Stimulated activated CD8-positive, alpha-beta memory T cell treated with anti-CD3 and anti-CD28 coated beads, Interleukin-12 subunit alpha, Interleukin-12 subunit beta, amount 100 ng/mL, for 24 hours (primary cell): ENCODE measurements around the gene NFIA.
"Not testable (repeated sequence)": the region's sequence is repeated elsewhere in the genome, so short reads cannot be mapped to it uniquely, and the experiment has no call there.

Experiments used
- DNase-seq: peaks from one replicate; pipeline ENCODE4 v3.0.0-alpha.2; 2020; ENCODE audit errors: extremely low read depth

NFIA gene

DNA sequence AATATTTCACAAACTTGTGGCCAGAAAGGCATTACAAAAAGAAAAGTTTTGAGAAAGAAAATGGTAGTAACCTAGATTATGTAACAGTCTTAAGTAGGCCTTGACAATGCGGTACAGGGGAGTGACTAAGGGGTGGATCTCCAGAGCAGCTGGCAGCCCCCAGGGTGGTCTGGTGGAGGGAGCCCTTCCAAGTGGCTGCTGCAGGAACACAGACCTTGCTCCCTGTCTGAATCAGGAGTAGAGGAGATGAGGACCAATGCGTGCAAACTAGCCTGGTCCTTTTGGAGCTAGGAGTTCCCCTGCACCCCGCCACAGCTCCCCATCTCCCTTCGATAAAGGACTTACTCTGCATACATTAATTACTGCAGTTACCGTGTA lies 189.0 kb downstream of the NFIA start:
- no peak for DNase-seq

DNA sequence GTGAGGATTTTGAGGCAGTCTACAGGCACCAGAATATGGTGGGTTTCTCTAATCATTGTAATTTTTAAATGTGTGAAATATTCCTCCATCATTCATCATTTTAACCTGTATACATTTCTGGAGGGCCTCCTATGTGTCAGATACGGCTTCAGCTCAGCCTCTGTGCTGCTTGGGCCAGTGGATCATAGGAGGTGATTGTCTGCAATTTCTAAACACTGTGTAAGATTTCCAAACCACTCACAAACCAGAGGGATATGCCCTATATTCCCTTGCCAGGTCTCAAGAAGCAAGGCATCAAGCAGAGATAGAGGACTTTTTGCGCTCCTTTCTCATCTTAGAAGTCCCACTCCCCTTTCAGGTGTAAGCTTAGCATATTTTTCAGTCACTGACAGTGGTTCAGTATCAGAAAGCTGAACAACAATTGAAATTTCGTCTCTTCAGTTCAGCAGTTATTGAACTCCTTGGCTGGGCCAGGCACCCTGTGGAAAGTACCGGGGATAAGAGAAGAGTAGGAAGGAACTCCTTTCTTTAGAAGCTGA lies 190.9 kb downstream of the NFIA start:
- no peak for DNase-seq

DNA sequence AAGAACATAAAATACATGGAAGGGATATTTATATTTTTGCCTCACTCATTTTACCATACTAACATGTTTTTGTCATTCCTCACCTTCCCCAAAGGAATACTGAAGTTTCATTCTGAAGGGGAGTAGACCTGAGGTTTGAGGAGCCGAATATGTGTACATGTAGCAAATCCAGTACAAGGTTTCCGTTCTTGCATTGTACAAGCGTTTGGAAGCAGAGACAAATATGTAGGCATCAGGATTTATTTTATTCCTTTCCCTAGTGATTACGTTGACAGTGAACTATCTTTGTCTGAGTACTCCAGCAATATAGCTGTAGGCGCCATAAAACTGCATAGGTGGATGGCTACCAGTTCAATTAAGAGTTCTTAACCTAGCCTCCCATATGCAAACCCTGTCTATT lies 191.5 kb downstream of the NFIA start:
- no peak for DNase-seq

- DNase-seq, result no peak
Observed at GRCh38 chr1:61274939-61275338, 192.6 kb downstream of the NFIA start.

DNA sequence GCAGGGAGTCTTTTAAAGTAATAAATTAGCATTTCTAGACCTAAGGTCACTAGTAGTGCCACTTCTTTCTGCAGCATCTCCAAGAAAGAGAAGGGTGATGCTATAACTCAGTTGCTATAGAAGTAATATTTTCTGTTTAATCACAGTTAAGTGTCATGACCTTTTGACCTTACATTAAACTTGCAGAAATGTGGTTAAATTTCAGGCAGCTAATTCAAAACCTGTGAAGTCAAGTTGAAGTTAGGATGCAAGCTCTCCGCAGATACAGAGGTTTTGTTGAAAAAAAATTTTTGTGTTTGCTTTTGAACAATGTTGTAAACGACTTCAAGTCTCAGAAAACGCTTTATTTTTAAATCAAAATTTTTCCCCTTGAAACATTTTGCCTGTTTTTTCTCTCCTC lies 193.9 kb downstream of the NFIA start:
- no peak for DNase-seq

DNA sequence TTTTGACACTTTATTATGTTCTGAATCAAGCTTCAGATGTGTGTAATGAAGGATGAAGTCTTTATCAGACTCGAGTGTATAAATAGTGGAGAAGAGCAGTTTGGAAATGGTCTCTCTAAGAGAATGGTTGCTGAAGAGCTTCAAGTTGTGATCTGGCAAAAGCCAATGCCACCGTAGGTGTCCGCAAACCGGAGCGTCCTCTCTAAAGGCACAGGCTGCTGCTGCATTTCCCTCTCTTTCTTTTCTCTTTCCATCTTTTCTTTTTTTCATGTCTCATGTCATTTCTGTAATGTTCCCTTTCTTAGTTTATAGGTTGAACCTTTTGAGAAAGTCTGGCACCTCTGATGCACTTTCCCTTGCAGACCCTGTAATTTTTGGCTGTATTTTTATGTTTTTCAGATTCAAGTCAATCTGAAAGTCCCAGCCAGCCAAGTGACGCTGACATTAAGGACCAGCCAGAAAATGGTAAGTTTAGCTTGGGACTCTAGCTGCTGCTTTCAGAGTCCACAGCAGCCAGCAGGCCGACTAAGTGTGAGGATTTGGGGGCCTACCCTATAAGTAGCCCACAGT lies 194.8 kb downstream of the NFIA start:
- no peak for DNase-seq

DNA sequence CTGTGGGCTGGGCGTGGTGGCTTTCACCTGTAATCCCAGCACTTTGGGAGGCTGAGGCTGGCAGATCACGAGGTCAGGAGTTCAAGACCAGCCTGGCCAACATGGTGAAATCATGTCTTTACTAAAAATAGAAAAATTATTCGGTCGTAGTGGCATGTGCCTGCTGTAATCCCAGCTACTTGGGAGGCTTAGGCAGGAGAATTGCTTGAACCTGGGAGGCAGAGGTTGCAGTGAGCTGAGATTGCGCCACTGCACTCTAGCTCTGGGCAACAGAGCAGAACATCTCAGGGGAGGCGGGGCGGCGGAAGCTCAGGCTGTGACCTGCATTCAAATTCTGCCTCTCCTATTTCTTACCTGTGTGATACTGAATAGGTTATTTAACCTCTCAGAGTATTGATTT lies 196.1 kb downstream of the NFIA start:
- DNase-seq, result not testable (repeated sequence)

- no peak for DNase-seq
Observed at GRCh38 chr1:61278966-61279365, 196.6 kb downstream of the NFIA start.

DNA sequence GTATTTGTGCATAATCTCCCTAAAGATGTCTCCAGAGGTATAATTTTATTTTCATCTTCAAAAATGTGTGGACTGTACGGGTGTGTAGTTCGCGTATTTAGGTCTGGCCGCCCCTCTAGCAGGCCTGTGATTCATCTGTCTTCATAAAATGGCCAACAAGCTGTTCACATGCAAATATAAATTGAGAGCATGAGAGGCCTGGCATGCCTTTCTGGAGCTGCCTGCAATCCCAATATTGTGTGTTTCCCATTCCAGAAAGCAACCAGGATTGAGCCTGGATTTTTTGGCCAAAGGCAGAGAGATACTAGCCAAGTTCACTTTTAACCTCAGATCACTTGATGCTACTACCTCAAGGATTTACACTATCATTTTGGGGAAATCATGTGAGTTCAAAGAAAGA lies 197.2 kb downstream of the NFIA start:
- no peak for DNase-seq

DNA sequence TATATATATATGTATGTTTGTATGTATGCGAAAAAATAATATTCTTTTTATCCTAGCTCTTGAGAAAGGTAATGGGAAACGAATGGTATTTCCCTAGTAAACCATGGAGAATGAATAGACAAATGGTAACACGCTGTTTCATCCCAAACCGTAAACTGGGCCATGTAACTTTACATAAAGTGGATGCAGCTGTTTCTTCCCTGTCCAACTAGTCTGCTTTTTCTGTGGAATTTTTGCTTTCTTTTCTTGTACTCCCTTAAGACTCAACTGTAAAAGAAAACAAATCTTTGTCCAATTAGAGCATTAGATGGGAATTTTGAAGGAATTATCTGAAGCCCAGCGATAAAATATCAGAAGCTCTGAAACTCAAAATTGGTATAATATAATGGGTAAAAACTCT lies 198.1 kb downstream of the NFIA start:
- DNase-seq, result no peak

GRCh38 chr1:61282387-61282786 lies 200.0 kb downstream of the NFIA start:
- no peak for DNase-seq

GRCh38 chr1:61284248-61284854 lies 202.0 kb downstream of the NFIA start:
- no peak for DNase-seq

DNA sequence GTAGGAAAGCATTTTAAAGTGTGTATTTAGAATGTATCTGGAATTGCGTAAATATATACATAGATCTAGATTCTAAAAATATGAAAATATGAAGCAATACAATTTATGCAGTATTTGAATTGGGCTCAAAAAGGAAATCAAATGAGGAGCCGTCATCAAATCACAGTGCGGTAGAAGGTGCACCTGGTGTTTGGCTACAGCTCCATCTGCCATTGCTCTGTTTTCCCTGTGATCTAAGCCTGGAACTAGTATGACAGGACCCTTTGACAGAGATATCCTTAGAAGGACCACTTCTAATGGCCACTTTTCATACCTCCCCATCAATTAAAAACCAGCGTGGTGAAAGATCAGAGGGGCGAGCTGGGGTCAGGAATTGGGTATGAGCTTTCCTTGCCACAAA lies 202.6 kb downstream of the NFIA start:
- no peak for DNase-seq

DNA sequence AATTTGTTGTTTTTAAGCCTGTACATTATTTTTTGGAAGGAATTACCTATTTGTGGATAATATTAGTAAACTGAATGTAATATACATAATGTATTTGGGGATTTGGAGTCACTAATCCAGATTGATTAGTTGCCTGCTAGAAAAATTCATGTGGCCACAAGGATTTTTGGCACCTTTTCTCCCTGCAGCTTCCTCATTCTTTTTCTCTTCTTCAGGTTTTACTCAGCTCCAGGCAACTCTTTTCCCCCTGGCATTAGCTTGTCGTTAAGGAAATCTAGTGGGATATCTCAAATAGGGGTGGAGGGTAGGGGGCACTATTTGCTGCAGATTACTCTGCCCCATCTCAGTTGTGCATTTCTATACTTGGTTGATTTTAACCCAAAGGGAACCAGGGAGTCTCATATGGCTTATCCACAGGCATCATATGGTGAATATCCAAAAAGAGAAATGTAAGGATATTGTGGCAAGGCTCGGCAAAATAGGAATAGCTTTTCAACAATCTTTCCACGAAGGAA lies 203.1 kb downstream of the NFIA start:
- DNase-seq, result no peak

- no peak for DNase-seq
Observed at GRCh38 chr1:61287014-61287413, 204.7 kb downstream of the NFIA start.

GRCh38 chr1:61287734-61288133 lies 205.4 kb downstream of the NFIA start:
- DNase-seq, result no peak

- no peak for DNase-seq
Observed at GRCh38 chr1:61289232-61290098, 207.1 kb downstream of the NFIA start.

DNA sequence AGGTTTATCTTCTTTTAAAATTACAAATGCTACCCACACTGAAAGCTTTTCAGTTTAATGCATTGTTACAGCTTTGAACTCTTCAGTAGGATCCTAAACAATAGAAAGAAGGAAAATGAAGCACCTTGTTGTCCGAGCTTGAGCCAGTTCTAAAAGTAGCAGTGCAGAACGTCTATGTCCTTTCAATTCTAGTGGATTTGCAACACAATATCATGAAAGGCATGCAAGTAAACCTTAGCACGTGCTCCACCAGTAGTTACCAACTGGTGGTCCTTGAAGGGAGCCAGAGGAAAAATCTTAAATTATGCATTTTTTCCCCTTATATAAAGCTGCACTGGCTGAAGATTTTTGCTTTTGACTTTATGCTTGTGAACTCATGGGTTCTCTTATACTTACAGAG lies 208.2 kb downstream of the NFIA start:
- DNase-seq, result no peak

DNA sequence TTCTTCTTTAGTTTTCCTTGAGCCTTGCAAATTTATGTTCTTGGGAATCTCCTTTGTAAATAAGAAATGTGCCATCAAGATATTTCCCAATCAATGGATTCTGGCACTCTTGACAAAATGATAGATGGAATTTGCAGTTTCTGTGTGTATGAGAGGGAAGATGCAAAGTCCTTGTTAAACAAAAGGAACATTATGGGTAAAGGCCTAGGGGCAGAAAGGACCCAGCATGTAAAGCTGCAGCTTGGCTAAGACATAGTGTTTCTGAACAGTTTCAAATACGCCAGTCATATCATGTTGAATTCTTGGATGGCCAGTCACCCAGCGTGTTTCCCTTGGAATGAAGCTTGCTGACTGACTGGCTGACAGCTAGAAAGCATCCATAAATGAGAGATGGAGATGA lies 210.8 kb downstream of the NFIA start:
- DNase-seq, result no peak

DNA sequence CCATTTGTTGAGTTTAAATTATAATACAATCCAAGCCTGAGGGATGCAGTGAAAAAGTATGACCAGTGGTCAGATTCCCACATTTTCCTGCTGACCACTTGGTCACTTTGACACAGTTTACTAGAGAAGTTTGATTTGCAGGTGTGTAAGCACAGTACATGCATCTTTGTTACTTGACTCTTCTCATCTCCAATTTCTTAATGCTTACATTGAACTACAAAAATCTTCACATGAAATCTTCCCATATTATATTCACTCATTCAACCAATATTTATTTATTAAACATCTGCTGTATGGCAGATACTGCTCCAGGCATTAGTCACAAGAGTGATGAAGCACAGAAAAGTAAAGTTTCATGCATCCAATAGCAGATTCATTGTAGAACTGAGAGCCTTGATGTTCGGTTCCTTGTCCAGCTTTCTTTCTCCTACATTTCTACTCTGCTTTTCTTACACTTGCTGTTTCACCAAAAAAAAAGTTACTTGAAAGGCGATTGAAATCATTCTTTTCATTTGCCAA lies 211.7 kb downstream of the NFIA start:
- DNase-seq, result no peak

- DNase-seq, result no peak
Observed at GRCh38 chr1:61294930-61295329, 212.6 kb downstream of the NFIA start.

GRCh38 chr1:61295818-61296537 lies 213.6 kb downstream of the NFIA start:
- no peak for DNase-seq
